ENCODE measurements around the gene GLI3.

Gene GLI3

DNA sequence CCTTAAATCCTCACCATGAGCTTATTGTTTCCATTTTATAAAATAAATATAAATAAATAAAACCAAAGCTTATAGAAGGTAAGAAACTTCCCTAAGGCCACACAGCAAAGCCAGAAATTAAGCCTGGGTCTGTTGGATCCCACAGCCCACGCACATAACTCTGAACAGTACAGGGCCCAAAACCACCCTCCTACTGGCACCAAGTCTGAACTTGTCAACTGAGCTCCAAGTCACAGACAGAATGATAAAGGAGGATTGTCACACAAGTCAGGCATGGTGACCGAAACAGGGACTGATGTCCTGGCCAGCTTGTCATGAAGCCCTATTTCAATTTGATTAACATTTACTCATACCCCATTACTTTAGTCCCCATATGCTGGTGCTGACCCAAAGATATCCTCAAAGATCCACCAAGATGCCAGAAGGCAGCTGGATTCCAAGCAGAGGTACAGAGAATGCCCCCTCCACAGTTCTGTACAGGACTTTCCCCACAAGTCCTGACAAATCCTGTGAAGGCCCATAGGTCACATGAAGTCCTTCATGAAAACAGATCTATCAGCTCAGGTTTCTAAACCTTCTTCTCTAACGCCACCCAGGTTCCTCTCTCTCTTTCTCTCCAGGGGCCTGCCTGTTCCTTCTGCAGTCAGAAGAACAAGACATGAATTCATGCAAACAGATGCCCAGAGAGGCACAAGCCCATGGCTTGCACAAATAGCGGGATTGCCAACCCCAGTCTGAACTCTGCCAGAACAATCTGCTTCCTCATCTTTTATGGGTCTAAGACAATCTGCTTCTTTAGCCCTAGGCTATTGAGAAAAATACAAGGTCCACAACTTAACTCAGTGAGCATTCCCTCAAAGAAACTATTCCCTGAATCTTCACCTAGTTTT is 60.9 kb downstream of the GLI3 start:
- DNase-seq, result no peak

- peak; percentile 72 for DNase-seq
These were observed 62.6 kb downstream of the GLI3 start for GRCh38 chr7:42174391-42174912.

DNA sequence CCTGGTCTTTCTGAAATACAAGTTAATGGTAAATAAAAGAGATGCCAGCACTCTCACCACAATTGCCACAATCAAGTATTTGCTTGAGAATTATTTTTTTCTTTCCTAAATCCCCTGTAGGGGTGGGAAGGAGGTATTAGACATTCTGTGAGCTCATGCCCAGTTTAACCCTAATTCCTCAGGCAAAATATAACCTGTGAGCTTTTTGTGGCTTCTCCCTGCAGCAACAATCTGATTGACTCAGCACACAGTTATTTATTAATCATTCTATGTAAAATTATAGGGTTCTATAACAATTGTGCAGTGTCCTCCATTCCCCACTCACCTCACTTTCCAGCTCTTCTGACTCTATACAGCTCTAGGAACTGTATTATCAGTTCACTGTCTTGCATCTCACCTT is 66.3 kb downstream of the GLI3 start:
- no peak for DNase-seq

DNA sequence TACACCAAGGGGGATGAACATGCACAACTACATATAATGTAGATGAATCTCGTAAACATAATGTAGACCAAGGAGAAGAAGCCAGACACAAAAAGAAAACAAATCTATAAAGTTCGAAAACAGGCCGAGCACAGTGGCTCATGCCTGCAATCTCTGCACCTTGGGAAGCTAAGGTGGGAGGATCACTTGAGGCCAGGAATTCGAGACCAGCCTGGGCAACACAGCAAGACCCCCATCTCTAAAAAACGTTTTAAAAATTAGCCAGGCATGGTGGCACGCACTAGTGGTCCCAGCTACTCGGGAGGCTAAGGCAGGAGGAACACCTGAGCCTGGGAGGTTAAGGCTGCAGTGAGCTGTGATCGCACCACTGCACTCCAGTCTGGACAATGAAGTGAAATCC is 68.5 kb downstream of the GLI3 start:
- no peak for DNase-seq

DNA sequence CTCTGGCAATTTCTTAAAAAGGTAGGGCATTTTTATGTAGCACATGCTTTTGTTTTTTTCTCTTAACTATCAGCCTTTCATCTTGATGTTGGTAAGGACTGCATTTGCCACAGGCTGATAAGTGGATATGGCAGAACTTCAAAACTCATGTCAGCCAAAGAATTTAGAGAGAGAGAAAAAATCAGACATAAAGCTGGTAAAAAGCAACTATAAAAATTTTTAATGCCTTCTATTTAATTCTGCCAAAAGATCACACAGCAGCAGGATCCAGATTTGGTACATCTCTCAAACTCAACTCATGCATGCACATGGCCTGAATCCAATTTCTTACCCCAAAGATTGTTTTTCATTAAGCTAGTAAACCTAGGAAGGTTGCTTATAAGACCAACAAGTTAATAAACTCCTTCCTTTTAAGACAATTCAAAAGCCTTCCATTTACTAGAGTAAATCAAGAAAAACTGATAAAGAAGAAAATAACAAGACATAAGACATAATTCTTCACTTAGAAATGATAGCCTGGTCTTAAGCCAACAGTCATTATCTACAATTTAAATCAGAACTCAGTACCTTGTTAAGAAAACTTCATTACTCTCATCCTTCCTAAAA is 69.3 kb downstream of the GLI3 start:
- no peak for DNase-seq

GRCh38 chr7:42167206-42167605 is 69.8 kb downstream of the GLI3 start:
- no peak for DNase-seq

DNA sequence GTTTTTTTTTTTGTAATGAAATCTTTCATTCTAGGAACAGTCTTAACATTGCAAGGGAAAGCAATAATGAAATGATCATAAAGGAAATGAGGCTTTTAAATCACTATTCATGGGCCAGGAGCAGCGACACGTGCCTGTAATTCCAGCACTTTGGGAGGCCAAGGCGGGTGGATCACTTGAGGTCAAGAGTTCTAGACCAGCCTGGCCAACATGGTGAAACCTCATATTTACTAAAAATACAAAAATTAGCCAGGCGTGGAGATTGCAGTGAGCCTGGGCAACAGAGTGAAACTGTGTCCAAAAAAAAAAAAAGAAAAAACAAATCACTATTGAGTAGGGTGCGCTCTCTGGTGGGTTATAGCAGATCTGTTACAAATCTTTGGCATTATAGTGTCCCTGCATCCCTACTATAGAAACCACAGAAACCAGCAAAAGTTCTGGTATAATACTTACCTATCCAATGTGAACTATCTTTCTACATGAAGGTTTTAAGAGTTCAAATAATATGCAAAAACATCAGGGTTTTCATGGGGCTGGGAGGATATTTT is 72.1 kb downstream of the GLI3 start:
- DNase-seq, result no peak

GRCh38 chr7:42162560-42163325 is 74.3 kb downstream of the GLI3 start:
- no peak for DNase-seq

GRCh38 chr7:42161719-42162118 is 75.3 kb downstream of the GLI3 start:
- DNase-seq, result no peak

GRCh38 chr7:42161110-42161509 is 75.9 kb downstream of the GLI3 start:
- DNase-seq, result no peak

GRCh38 chr7:42159130-42159529 is 77.9 kb downstream of the GLI3 start:
- no peak for DNase-seq

GRCh38 chr7:42156967-42157721 is 79.9 kb downstream of the GLI3 start:
- peak; percentile 33 for DNase-seq

DNA sequence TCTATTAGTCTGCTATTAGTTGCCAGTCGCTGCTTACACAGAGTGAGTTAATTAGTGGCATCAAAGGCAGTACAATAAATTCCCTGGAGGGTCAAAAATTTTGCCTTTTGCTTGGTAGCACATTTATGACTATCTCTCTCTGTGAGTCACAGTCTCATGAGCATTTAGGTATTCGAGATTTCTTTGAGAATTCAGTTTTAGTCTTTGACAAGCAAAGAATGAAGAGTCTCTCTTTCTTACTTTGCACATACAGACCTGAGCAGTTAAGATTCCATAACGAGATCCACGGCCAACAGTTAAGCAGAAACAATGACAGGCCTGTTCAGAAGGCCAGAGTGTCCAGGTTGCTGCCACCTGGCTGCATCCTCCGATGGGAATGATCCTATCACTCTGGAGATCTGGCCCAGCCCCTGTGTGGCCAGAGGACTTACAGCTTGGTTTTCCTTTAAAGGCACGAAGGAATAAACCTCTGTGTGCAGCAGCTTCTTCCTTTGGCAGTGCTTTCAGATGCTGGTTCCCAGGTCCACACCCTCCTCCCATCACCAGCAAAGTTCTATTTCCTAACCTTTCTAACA is 80.6 kb downstream of the GLI3 start:
- DNase-seq, result no peak

DNA sequence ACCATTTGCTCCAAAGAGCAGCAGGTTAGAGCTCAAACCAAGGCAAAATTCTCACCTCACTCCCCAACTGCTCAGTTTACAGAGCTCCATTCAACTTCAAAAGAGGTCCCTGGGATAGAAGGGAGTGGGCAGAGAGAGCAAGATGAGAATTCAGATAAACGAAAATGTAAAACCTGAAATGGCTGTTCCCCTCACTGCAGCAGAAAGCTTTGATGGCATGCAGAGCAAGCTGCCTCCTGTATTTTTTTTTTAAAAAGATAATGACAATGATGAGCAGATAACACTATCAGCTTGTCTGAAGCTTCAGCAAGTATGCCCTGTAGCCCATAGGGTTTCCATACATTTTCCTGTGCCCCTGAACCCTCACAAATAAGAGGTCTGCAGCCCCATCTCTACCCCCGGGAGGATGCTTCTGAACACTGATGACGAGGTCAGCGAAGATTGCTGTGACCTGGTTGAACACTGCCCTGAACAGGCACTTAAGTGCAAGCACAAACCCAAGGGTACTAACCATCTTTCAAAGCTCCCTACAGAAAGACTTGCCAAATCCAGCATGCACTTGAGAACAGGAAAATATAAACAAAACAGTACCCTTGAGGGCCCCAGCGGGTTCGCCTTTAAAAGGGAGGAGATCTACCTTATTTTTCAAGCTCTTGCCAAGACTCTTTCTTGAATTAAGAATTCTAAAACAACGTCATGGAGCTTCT is 81.3 kb downstream of the GLI3 start:
- DNase-seq, result no peak

- DNase-seq, result no peak
These were observed 82.8 kb downstream of the GLI3 start for GRCh38 chr7:42154173-42154572.

GRCh38 chr7:42152329-42153205 is 84.4 kb downstream of the GLI3 start:
- peak; percentile 67 for DNase-seq

GRCh38 chr7:42151309-42151708 is 85.7 kb downstream of the GLI3 start:
- DNase-seq, result no peak

GRCh38 chr7:42145539-42145938 is 91.5 kb downstream of the GLI3 start:
- DNase-seq, result no peak

DNA sequence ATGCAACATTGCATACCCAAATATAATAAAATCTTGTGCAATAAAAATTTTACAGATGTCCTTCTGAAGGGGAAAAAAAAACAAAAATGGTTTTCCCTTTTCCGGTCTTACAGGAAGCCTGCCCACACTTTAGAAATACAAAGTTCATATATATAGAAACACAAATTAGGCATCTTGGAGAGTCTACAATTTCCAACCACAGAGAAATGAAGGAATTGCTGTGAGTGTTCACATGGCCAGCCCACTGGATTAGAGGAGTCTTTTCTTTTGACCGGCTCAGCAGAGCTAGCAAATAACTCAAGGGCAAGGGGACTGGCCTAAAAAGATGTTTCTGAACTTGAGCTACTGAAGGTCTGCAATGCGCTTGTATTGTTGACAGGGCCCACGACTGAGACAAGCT is 92.4 kb downstream of the GLI3 start:
- DNase-seq, result no peak
